Tibial nerve (tissue), 4 donors: ENCODE results near the gene TCEA2.

Experiments used
- CTCF ChIP-seq, 5 experiments: fragments of 200-600 bp in 3 of 5; fragments of 450-650 bp in 2 of 5; sonication (generic) in 3 of 5; IDR thresholded peaks; one replicate each; pipeline ENCODE4 v1.5.1; 2016 to 2019; ENCODE audit warnings: antibody characterized with exemption in 5 of 5, mild to moderate bottlenecking in 3 of 5, moderate library complexity in 2 of 5
- EP300 ChIP-seq, 2 donors: sonication (generic); formaldehyde crosslinking; IDR thresholded peaks; one replicate each; pipeline ENCODE4 v1.6.1; 2017; ENCODE audit warnings: antibody characterized with exemption in 2 of 2, mild to moderate bottlenecking in 1 of 2
- POLR2A ChIP-seq, 2 donors: fragments of 450-650 bp; IDR thresholded peaks; one replicate each; pipeline ENCODE4 v1.6.1; 2017; ENCODE audit warnings: antibody characterized with exemption in 2 of 2, mild to moderate bottlenecking in 2 of 2, moderate library complexity in 2 of 2

GRCh38 chr20:64035066-64035932 lies 27.7 kb upstream of the TCEA2 start:
- TF ChIP-seq CTCF (IDR thresholded peaks at IDR 0.05) (no peak), EP300 (IDR thresholded peaks at IDR 0.05) (no peak), POLR2A (IDR thresholded peaks at IDR 0.05) (no peak)
